Measurements from ENCODE around the gene FBXO31.

The FBXO31 gene

GRCh38 chr16:87421003-87421912 is 37.7 kb upstream of the FBXO31 start:
- no peaks in the 10 kb centered on the region for H3K9me3 ChIP-seq (ENCODE audit: control insufficient read depth, insufficient read depth, low read depth, low read length)
- no peak overlapping the region for H3K4me3 ChIP-seq (ENCODE audit: low read depth, low read length)
- no peaks in the 10 kb centered on the region for H3K4me1 ChIP-seq (ENCODE audit: control insufficient read depth, insufficient read depth, low read length)
- TF ChIP-seq ZNF843 (tag by site-specific recombination; IDR thresholded peaks at IDR 0.05) (no peak), ZNF2 (tag by site-specific recombination; IDR thresholded peaks at IDR 0.05) (no peak), BCL11B (tag by site-specific recombination; IDR thresholded peaks at IDR 0.05; ENCODE audit: low read depth) (no peak), ZNF211 (tag by site-specific recombination; IDR thresholded peaks at IDR 0.05; ENCODE audit: low read depth) (no peak), ZNF792 (tag by site-specific recombination; IDR thresholded peaks at IDR 0.05) (no peak), ZNF501 (tag by site-specific recombination; IDR thresholded peaks at IDR 0.05) (no peak), ZNF664 (tag by site-specific recombination; IDR thresholded peaks at IDR 0.05) (no peak), ZNF433 (tag by site-specific recombination; IDR thresholded peaks at IDR 0.05; ENCODE audit: low read depth) (no peak), ZNF426 (tag by site-specific recombination; IDR thresholded peaks at IDR 0.05) (no peak), WT1 (tag by site-specific recombination; IDR thresholded peaks at IDR 0.05) (no peak), ZNF292 (tag by site-specific recombination; IDR thresholded peaks at IDR 0.05; ENCODE audit: borderline replicate concordance, low read depth) (no peak), ZNF114 (tag by site-specific recombination; IDR thresholded peaks at IDR 0.05) (no peak), GLIS2 (tag by site-specific recombination; IDR thresholded peaks at IDR 0.05) (no peak), INSM2 (tag by site-specific recombination; IDR thresholded peaks at IDR 0.05) (no peak), ZNF174 (tag by site-specific recombination; IDR thresholded peaks at IDR 0.05) (no peak), REPIN1 (tag by site-specific recombination; IDR thresholded peaks at IDR 0.05; ENCODE audit: low read depth) (no peak)
- TF ChIP-seq, protein P1, sequence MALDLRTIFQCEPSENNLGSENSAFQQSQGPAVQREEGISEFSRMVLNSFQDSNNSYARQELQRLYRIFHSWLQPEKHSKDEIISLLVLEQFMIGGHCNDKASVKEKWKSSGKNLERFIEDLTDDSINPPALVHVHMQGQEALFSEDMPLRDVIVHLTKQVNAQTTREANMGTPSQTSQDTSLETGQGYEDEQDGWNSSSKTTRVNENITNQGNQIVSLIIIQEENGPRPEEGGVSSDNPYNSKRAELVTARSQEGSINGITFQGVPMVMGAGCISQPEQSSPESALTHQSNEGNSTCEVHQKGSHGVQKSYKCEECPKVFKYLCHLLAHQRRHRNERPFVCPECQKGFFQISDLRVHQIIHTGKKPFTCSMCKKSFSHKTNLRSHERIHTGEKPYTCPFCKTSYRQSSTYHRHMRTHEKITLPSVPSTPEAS (tag by site-specific recombination; IDR thresholded peaks at IDR 0.05), result no peak
- TF ChIP-seq, protein P2, sequence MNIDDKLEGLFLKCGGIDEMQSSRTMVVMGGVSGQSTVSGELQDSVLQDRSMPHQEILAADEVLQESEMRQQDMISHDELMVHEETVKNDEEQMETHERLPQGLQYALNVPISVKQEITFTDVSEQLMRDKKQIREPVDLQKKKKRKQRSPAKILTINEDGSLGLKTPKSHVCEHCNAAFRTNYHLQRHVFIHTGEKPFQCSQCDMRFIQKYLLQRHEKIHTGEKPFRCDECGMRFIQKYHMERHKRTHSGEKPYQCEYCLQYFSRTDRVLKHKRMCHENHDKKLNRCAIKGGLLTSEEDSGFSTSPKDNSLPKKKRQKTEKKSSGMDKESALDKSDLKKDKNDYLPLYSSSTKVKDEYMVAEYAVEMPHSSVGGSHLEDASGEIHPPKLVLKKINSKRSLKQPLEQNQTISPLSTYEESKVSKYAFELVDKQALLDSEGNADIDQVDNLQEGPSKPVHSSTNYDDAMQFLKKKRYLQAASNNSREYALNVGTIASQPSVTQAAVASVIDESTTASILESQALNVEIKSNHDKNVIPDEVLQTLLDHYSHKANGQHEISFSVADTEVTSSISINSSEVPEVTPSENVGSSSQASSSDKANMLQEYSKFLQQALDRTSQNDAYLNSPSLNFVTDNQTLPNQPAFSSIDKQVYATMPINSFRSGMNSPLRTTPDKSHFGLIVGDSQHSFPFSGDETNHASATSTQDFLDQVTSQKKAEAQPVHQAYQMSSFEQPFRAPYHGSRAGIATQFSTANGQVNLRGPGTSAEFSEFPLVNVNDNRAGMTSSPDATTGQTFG (tag by site-specific recombination; IDR thresholded peaks at IDR 0.05; ENCODE audit: borderline replicate concordance), result no peak
- CTCF ChIA-PET, result interaction anchor here (0.7 to 1.1 kb wide), 4 partner anchors 10 to 215 kb away, joined by 3 to 5 read pairs (median 4); no protein-coding TSS in a partner anchor
- H3K36me3 ChIP-seq (ENCODE audit: control insufficient read depth in 2 of 2, insufficient read depth in 1 of 2, low read length in 2 of 2), result peaks cover 14 to 79% of the 10 kb centered on the region in 2 experiments; a peak in 2 of 3 replicates
- POLR2A ChIA-PET, result interaction anchor here (0.5 kb wide), 1 partner anchor 29 kb away, joined by 5 read pairs; no protein-coding TSS in a partner anchor
- H3K27ac ChIP-seq (ENCODE audit: extremely low read depth, low read depth, low read length), result no peak overlapping the region

All from HEK293 (cell line).